ENCODE data around the gene HMX1. TPM values are rescaled to one million over a fixed set of nuclear protein-coding genes. Genes with fewer than 3 reads are reported as not detected.

Gene HMX1
- total RNA-seq, 3 donors from 2014 or later, result not detected

GRCh38 chr4:8842614-8843013 lies 29.0 kb downstream of the HMX1 start:
- Histone ChIP-seq H3K4me1 (no peaks in the 10 kb centered on the region), H3K36me3 (no peaks in the 10 kb centered on the region), H3K9me3 (peaks cover 4 to 8% of the 10 kb centered on the region in 2 donors), H3K4me3 (no peak overlapping the region), H3K27me3 (peaks cover 0 to 32% of the 10 kb centered on the region in 2 donors), H3K27ac (no peak overlapping the region)
- no peak for TF ChIP-seq POLR2A (IDR thresholded peaks at IDR 0.05)
- no peak for TF ChIP-seq CTCF (IDR thresholded peaks at IDR 0.05)
- no peak for TF ChIP-seq POLR2AphosphoS5 (IDR thresholded peaks at IDR 0.05)
- intact Hi-C loops (cut with DNase I; ENCODE audit: low total_unique reads), result no loop called here
- no peak for DNase-seq (ENCODE audit: low spot score in 2 of 2)

DNA sequence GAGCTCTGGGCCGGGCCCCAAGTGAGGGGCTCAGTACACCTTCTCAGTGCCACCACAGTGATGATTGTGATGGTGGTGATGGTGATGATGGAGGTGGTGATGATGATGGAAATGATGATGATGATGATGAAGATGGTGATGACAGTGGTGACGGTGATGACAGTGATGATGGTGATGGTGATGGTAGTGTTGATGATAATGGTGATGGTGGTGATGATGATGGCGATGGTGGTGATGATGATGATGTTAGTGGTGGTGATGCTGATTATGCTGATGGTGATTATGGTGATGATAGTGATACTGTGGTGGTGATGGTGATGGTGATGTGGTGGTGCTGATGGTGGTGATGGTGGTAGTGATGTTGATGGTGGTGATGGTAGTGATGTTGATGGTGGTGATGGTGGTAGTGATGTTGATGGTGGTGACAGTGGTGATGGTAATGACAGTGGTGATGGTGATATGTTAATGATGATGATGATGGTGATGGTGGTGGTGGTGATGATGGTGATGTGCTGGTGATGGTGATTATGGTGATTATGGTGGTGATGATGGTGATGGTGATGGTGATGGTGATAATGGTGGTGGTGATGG lies 29.9 kb downstream of the HMX1 start:
- Histone ChIP-seq H3K4me3 (no peak overlapping the region), H3K4me1 (no peaks in the 10 kb centered on the region), H3K27ac (no peak overlapping the region), H3K9me3 (peaks cover 4 to 8% of the 10 kb centered on the region in 2 donors), H3K36me3 (no peaks in the 10 kb centered on the region), H3K27me3 (peaks cover 0 to 25% of the 10 kb centered on the region in 2 donors)
- intact Hi-C loops (cut with DNase I; ENCODE audit: low total_unique reads), result no loop called here
- TF ChIP-seq POLR2A (IDR thresholded peaks at IDR 0.05) (no peak), CTCF (IDR thresholded peaks at IDR 0.05) (no peak), POLR2AphosphoS5 (IDR thresholded peaks at IDR 0.05) (no peak)
- DNase-seq (ENCODE audit: low spot score in 2 of 2), result no peak

DNA sequence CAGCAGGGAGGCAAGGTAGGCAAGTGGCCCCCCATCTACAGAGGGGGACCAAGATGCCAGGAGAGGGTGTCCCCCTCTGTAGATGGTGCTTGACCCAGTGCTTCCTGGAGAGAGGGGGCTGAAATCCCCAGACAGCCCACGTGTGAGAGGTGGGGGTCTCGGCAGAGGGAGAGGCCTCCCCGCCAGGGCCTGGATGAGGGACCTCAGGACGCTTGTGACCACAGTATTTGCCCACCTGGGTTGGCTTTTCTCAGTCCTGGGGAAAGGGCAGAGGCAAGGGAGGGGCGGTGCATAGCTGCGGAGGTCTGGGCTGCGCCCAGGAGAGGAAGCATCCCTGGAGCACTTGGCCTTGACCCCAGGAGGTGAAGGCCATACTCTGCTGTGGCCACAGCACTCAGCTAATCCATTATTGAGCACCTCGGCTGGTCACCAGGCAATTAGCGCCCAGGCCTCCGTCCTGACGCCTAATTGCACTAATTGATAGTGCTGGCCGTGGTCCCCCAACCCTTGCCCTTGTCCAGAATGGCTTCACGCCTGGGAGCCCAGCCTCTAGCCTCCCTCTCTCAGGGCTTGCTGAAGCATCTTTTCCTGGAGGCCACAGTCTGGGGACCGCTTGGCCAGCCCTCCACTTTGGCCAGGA lies 30.7 kb downstream of the HMX1 start:
- Histone ChIP-seq H3K9me3 (peaks cover 4 to 8% of the 10 kb centered on the region in 2 donors), H3K4me3 (no peak overlapping the region), H3K36me3 (no peaks in the 10 kb centered on the region), H3K4me1 (no peaks in the 10 kb centered on the region), H3K27ac (no peak overlapping the region), H3K27me3 (peaks cover 0 to 17% of the 10 kb centered on the region in 2 donors)
- DNase-seq (ENCODE audit: low spot score in 2 of 2), result peak in 1 of 2 donors; percentile 27
- intact Hi-C loops (cut with DNase I; ENCODE audit: low total_unique reads), result no loop called here
- TF ChIP-seq POLR2A (IDR thresholded peaks at IDR 0.05), result no peak
- TF ChIP-seq POLR2AphosphoS5 (IDR thresholded peaks at IDR 0.05), result no peak
- TF ChIP-seq CTCF (IDR thresholded peaks at IDR 0.05), result no peak

- H3K4me1 ChIP-seq, result no peaks in the 10 kb centered on the region
- H3K27me3 ChIP-seq, result peaks cover 0 to 9% of the 10 kb centered on the region in 2 donors
- DNase-seq (ENCODE audit: low spot score in 2 of 2), result peak in 1 of 2 donors; percentile 42
- peaks cover 4 to 8% of the 10 kb centered on the region in 2 donors for H3K9me3 ChIP-seq
- no peak for TF ChIP-seq POLR2AphosphoS5 (IDR thresholded peaks at IDR 0.05)
- no peak for TF ChIP-seq POLR2A (IDR thresholded peaks at IDR 0.05)
- no peak for TF ChIP-seq CTCF (IDR thresholded peaks at IDR 0.05)
- H3K36me3 ChIP-seq, result no peaks in the 10 kb centered on the region
- H3K4me3 ChIP-seq, result no peak overlapping the region
- H3K27ac ChIP-seq, result no peak overlapping the region
- intact Hi-C loops (cut with DNase I; ENCODE audit: low total_unique reads), result no loop called here
Observed at GRCh38 chr4:8840006-8840793, 31.4 kb downstream of the HMX1 start.

Measured in breast epithelium (tissue), 4 donors.